Measurements from ENCODE around the gene MPL. TPM values are rescaled to one million over a fixed set of nuclear protein-coding genes. Genes with fewer than 3 reads are reported as not detected.

The MPL gene
- total and polyA plus RNA-seq, 2 of the 8 experiments (the other 6 are each of a cell fraction or from before 2014, with no cell fraction given), result 0.08 TPM; not detected in 1

DNA sequence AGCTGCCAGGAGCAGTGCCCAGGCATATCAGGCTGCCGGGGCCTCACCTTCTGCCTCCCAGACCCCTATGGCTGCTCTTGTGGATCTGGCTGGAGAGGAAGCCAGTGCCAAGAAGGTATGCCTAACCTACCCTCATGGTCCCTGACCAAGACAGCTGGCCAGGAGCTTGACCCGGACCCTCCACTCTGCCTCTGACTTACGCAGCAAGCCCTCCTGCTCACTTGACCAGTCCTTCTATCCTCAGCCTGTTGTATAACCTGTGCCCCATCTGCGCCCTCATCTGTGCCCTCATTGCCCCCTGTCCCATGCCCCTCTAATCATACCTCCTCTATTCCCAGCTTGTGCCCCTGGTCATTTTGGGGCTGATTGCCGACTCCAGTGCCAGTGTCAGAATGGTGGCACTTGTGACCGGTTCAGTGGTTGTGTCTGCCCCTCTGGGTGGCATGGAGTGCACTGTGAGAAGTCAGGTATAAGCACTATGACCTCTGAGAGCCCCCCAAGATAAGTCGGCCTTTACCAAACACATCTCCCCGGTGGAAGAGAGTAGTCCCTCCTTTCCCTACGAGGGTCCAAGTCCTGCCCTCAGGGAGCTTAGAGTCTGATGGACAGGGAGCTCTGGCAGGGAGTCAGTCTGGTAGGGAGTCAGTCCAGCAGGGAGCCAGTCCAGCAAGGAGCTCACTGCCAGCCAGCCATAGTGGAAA is 30.0 kb upstream of the MPL start (continued):
- TF ChIP-seq KDM1A (IDR thresholded peaks at IDR 0.05; ENCODE audit: borderline replicate concordance, low read length) (no peak), CBX8 (IDR thresholded peaks at IDR 0.05; ENCODE audit: borderline replicate concordance, low read depth, low read length) (no peak), CBX5 (IDR thresholded peaks at IDR 0.05; ENCODE audit: low read depth, low read length) (no peak), YY1 (IDR thresholded peaks at IDR 0.05; ENCODE audit: low read depth, low read length) (no peak)
